PC-9 (cell line): Measurements from ENCODE around the gene PFKP. TPM values are rescaled to one million over a fixed set of nuclear protein-coding genes. Genes with fewer than 3 reads are reported as not detected.

Experiments used
- BruUV-seq: library from RNA; stranded (reverse); fragments of 400-500 nt; replicated peaks from 2 replicates; lab custom pipeline; 2021; lab: Mats Ljungman, UMichigan
- CTCF ChIA-PET: fragments of 300-600 bp; sonication (Branson Sonifier 250); formaldehyde crosslinking; loops from one replicate; lab custom pipeline; 2022; ENCODE audit warnings: antibody characterized with exemption; lab: Charles Lee
- POLR2A ChIA-PET: fragments of 300-600 bp; sonication (Branson Sonifier 250); formaldehyde crosslinking; loops from one replicate; lab custom pipeline; 2022; ENCODE audit warnings: antibody characterized with exemption; ENCODE audit not compliant: unreplicated experiment; lab: Charles Lee
- DNase-seq, 2 experiments: peaks; one replicate each; pipeline versions ENCODE4 v3.0.0 to v3.0.0-alpha.2; 2015 to 2022; ENCODE audit warnings: mixed read lengths in 1 of 2
- H2AFZ ChIP-seq: fragments of 200-600 bp; sonication (generic); 2 replicates; pipeline ENCODE4 v1.8.1; 2017; ENCODE audit warnings: antibody characterized with exemption
- H3F3A ChIP-seq: fragments of 200-600 bp; sonication (generic); 2 replicates; pipeline ENCODE4 v1.8.1; 2017; ENCODE audit warnings: antibody characterized with exemption, mild to moderate bottlenecking, low read depth; ENCODE audit not compliant: insufficient read depth
- H3K27ac ChIP-seq: fragments of 200-600 bp; sonication (generic); 2 replicates; pipeline ENCODE4 v1.6.1; 2016; ENCODE audit warnings: mixed run types
- H3K27me3 ChIP-seq: fragments of 200-600 bp; sonication (generic); 2 replicates; pipeline ENCODE4 v1.6.1; 2016; ENCODE audit warnings: low read depth, mixed run types; ENCODE audit not compliant: insufficient read depth
- H3K36me3 ChIP-seq: fragments of 200-600 bp; sonication (generic); 2 replicates; pipeline ENCODE4 v1.6.1; 2016; ENCODE audit warnings: low read depth, mixed run types
- H3K4me1 ChIP-seq: fragments of 200-600 bp; sonication (generic); replicated peaks from 2 replicates; pipeline ENCODE4 v1.6.1; 2016; ENCODE audit warnings: mixed run types; ENCODE audit not compliant: insufficient read depth
- H3K4me2 ChIP-seq: fragments of 200-600 bp; sonication (generic); 2 replicates; pipeline ENCODE4 v1.6.1; 2017; ENCODE audit warnings: mixed run types
- H3K4me3 ChIP-seq: fragments of 200-600 bp; sonication (generic); 2 replicates; pipeline ENCODE4 v1.6.1; 2016; ENCODE audit warnings: mixed run types
- H3K79me2 ChIP-seq: fragments of 200-600 bp; sonication (generic); 2 replicates; pipeline ENCODE4 v1.6.1; 2017; ENCODE audit warnings: low read depth, mixed run types
- H3K9me2 ChIP-seq: fragments of 200-600 bp; sonication (generic); 2 replicates; pipeline ENCODE4 v1.8.1; 2017; ENCODE audit warnings: mild to moderate bottlenecking; ENCODE audit not compliant: insufficient read depth
- H3K9me3 ChIP-seq: fragments of 200-600 bp; sonication (generic); 2 replicates; pipeline ENCODE4 v1.8.1; 2016; ENCODE audit warnings: low read depth; ENCODE audit not compliant: insufficient read depth
- H4K20me1 ChIP-seq: fragments of 200-600 bp; sonication (generic); 2 replicates; pipeline ENCODE4 v1.8.1; 2017; ENCODE audit not compliant: insufficient read depth
- CTCF ChIP-seq: fragments of 200-600 bp; sonication (generic); conservative IDR thresholded peaks from 2 replicates; pipeline ENCODE4 v1.6.1; 2017; ENCODE audit warnings: mixed run types, antibody characterized with exemption, mild to moderate bottlenecking, moderate library complexity
- EZH2 ChIP-seq: fragments of 200-600 bp; sonication (generic); IDR thresholded peaks from 2 replicates; pipeline ENCODE4 v1.8.0; 2017; ENCODE audit warnings: antibody characterized with exemption, low read depth
- intact Hi-C: fragments of 100-400 bp; cut with micrococcal nuclease; formaldehyde crosslinking; loops from one replicate; pipeline ENCODE4 v1.10.0; 2022; ENCODE audit not compliant: unreplicated experiment
- total RNA-seq: library from RNA; stranded (reverse); gene quantifications from 2 replicates; pipeline ENCODE4 v1.2.3, GENCODE V29; 2021

Gene PFKP
- total RNA-seq, 1 experiment from 2014 or later: 234 TPM

GRCh38 chr10:3179174-3179573 is 111.8 kb downstream of the PFKP start:
- Histone ChIP-seq H3F3A (no peaks in the 10 kb centered on the region), H3K4me2 (no peak overlapping the region), H3K9me3 (no peaks in the 10 kb centered on the region), H3K4me3 (no peak overlapping the region), H3K36me3 (no peaks in the 10 kb centered on the region), H3K4me1 (no peaks in the 10 kb centered on the region), H3K27ac (no peak overlapping the region), H3K79me2 (no peaks in the 10 kb centered on the region), H2AFZ (no peak overlapping the region), H3K27me3 (no peaks in the 10 kb centered on the region), H3K9me2 (no peaks in the 10 kb centered on the region), H4K20me1 (no peaks in the 10 kb centered on the region)
- no TSS peak for BruUV-seq
- DNase-seq: no peak
- POLR2A ChIA-PET: no interaction called here
- intact Hi-C loops: no loop called here
- CTCF ChIA-PET: no interaction called here
- TF ChIP-seq CTCF (no peak), EZH2 (no peak)

- CTCF ChIA-PET: no interaction called here
- H2AFZ ChIP-seq: no peak overlapping the region
- no peaks in the 10 kb centered on the region for H4K20me1 ChIP-seq
- no peak for DNase-seq
- no peaks in the 10 kb centered on the region for H3K79me2 ChIP-seq
- no peak overlapping the region for H3K27ac ChIP-seq
- H3F3A ChIP-seq: no peaks in the 10 kb centered on the region
- no peaks in the 10 kb centered on the region for H3K4me1 ChIP-seq
- H3K9me2 ChIP-seq: no peaks in the 10 kb centered on the region
- H3K27me3 ChIP-seq: no peaks in the 10 kb centered on the region
- H3K9me3 ChIP-seq: no peaks in the 10 kb centered on the region
- no peak overlapping the region for H3K4me3 ChIP-seq
- POLR2A ChIA-PET: no interaction called here
- no peaks in the 10 kb centered on the region for H3K36me3 ChIP-seq
- no TSS peak for BruUV-seq
- TF ChIP-seq CTCF (no peak), EZH2 (no peak)
- H3K4me2 ChIP-seq: no peak overlapping the region
- intact Hi-C loops: no loop called here
Observed at GRCh38 chr10:3180355-3181025, 113.1 kb downstream of the PFKP start.

- Histone ChIP-seq H3K4me1 (no peaks in the 10 kb centered on the region), H4K20me1 (no peaks in the 10 kb centered on the region), H3K79me2 (no peaks in the 10 kb centered on the region), H3K9me3 (no peaks in the 10 kb centered on the region), H2AFZ (no peak overlapping the region), H3F3A (no peaks in the 10 kb centered on the region), H3K27me3 (no peaks in the 10 kb centered on the region), H3K27ac (no peak overlapping the region), H3K36me3 (no peaks in the 10 kb centered on the region), H3K4me3 (no peak overlapping the region), H3K9me2 (no peaks in the 10 kb centered on the region), H3K4me2 (no peak overlapping the region)
- no TSS peak for BruUV-seq
- ChIA-PET POLR2A (no interaction called here), CTCF (no interaction called here)
- TF ChIP-seq CTCF (no peak), EZH2 (no peak)
- DNase-seq: no peak
- intact Hi-C loops: no loop called here
Observed at GRCh38 chr10:3185386-3185785, 118.0 kb downstream of the PFKP start.
